Measurements from ENCODE around the gene ZNF750. TPM values are rescaled to one million over a fixed set of nuclear protein-coding genes. Genes with fewer than 3 reads are reported as not detected.

The ZNF750 gene
- total RNA-seq, 2 experiments from 2014 or later: not detected

- Mint-ChIP-seq H3K4me3 (no peak overlapping the region), H3K27me3 (no peaks in the 10 kb centered on the region), H3K4me1 (no peaks in the 10 kb centered on the region), H3K9me3 (ENCODE audit: low read depth) (peaks cover 6% of the 10 kb centered on the region), H3K27ac (no peak overlapping the region), H3K36me3 (peaks cover 19% of the 10 kb centered on the region)
- ATAC-seq (no peak), DNase-seq (no peak)
- CTCF ChIA-PET: interaction anchor here (1.4 kb wide), 1 partner anchor 30 kb away, joined by 3 read pairs; no protein-coding TSS in a partner anchor
These were observed 34.6 kb downstream of the ZNF750 start for GRCh38 chr17:82805254-82805653.

- CTCF ChIA-PET: interaction anchor here (1.4 kb wide), 1 partner anchor 29 kb away, joined by 3 read pairs; no protein-coding TSS in a partner anchor
- H3K9me3 Mint-ChIP-seq (ENCODE audit: low read depth): peaks cover 6% of the 10 kb centered on the region
- ATAC-seq (no peak), DNase-seq (no peak)
- no peaks in the 10 kb centered on the region for H3K27me3 Mint-ChIP-seq
- H3K36me3 Mint-ChIP-seq: peaks cover 24% of the 10 kb centered on the region
- H3K4me1 Mint-ChIP-seq: no peaks in the 10 kb centered on the region
- H3K4me3 Mint-ChIP-seq: no peak overlapping the region
- no peak overlapping the region for H3K27ac Mint-ChIP-seq
These were observed 35.2 kb downstream of the ZNF750 start for GRCh38 chr17:82804442-82805191.

GRCh38 chr17:82803606-82804005, 36.2 kb downstream of the ZNF750 start:
- Mint-ChIP-seq H3K9me3 (ENCODE audit: low read depth) (peaks cover 6% of the 10 kb centered on the region), H3K27ac (no peak overlapping the region), H3K36me3 (peaks cover 25% of the 10 kb centered on the region), H3K4me3 (no peak overlapping the region), H3K4me1 (no peaks in the 10 kb centered on the region), H3K27me3 (no peaks in the 10 kb centered on the region)
- no peak for ATAC-seq
- DNase-seq: no peak
- CTCF ChIA-PET: no interaction called here

GRCh38 chr17:82803185-82803584, 36.6 kb downstream of the ZNF750 start:
- Mint-ChIP-seq H3K4me1 (no peaks in the 10 kb centered on the region), H3K4me3 (no peak overlapping the region), H3K36me3 (peaks cover 27% of the 10 kb centered on the region), H3K9me3 (ENCODE audit: low read depth) (peaks cover 6% of the 10 kb centered on the region), H3K27me3 (no peaks in the 10 kb centered on the region), H3K27ac (no peak overlapping the region)
- DNase-seq (no peak), ATAC-seq (no peak)
- CTCF ChIA-PET: no interaction called here

GRCh38 chr17:82802075-82802780, 37.6 kb downstream of the ZNF750 start:
- no peaks in the 10 kb centered on the region for H3K27me3 Mint-ChIP-seq
- no peaks in the 10 kb centered on the region for H3K4me1 Mint-ChIP-seq
- no peak for ATAC-seq
- H3K27ac Mint-ChIP-seq: no peak overlapping the region
- peaks cover 27% of the 10 kb centered on the region for H3K36me3 Mint-ChIP-seq
- H3K4me3 Mint-ChIP-seq: no peak overlapping the region
- DNase-seq: no peak
- CTCF ChIA-PET: no interaction called here
- H3K9me3 Mint-ChIP-seq (ENCODE audit: low read depth): peaks cover 6% of the 10 kb centered on the region

GRCh38 chr17:82801377-82801970, 38.3 kb downstream of the ZNF750 start:
- Mint-ChIP-seq H3K27me3 (no peaks in the 10 kb centered on the region), H3K27ac (no peak overlapping the region), H3K36me3 (peaks cover 27% of the 10 kb centered on the region), H3K4me1 (no peaks in the 10 kb centered on the region), H3K9me3 (ENCODE audit: low read depth) (peaks cover 6% of the 10 kb centered on the region), H3K4me3 (no peak overlapping the region)
- no peak for ATAC-seq
- CTCF ChIA-PET: no interaction called here
- no peak for DNase-seq

- Mint-ChIP-seq H3K4me1 (no peaks in the 10 kb centered on the region), H3K9me3 (ENCODE audit: low read depth) (peaks cover 6% of the 10 kb centered on the region), H3K27me3 (no peaks in the 10 kb centered on the region), H3K4me3 (no peak overlapping the region), H3K27ac (no peak overlapping the region), H3K36me3 (peaks cover 27% of the 10 kb centered on the region)
- CTCF ChIA-PET: no interaction called here
- ATAC-seq (no peak), DNase-seq (no peak)
These were observed 38.9 kb downstream of the ZNF750 start for GRCh38 chr17:82800885-82801284.

- peaks cover 27% of the 10 kb centered on the region for H3K36me3 Mint-ChIP-seq
- ATAC-seq (no peak), DNase-seq (no peak)
- no peak overlapping the region for H3K27ac Mint-ChIP-seq
- H3K4me1 Mint-ChIP-seq: no peaks in the 10 kb centered on the region
- no peak overlapping the region for H3K4me3 Mint-ChIP-seq
- peaks cover 6% of the 10 kb centered on the region for H3K9me3 Mint-ChIP-seq (ENCODE audit: low read depth)
- no peaks in the 10 kb centered on the region for H3K27me3 Mint-ChIP-seq
- CTCF ChIA-PET: no interaction called here
These were observed 40.2 kb downstream of the ZNF750 start for GRCh38 chr17:82799591-82799990.

GRCh38 chr17:82798752-82799151, 41.1 kb downstream of the ZNF750 start:
- Mint-ChIP-seq H3K27me3 (no peaks in the 10 kb centered on the region), H3K9me3 (ENCODE audit: low read depth) (peaks cover 6% of the 10 kb centered on the region), H3K4me3 (no peak overlapping the region), H3K4me1 (no peaks in the 10 kb centered on the region), H3K27ac (no peak overlapping the region), H3K36me3 (peaks cover 27% of the 10 kb centered on the region)
- ATAC-seq: no peak
- CTCF ChIA-PET: no interaction called here
- DNase-seq: no peak

- Mint-ChIP-seq H3K27me3 (no peaks in the 10 kb centered on the region), H3K4me1 (no peaks in the 10 kb centered on the region), H3K36me3 (peaks cover 24% of the 10 kb centered on the region), H3K4me3 (no peak overlapping the region), H3K9me3 (ENCODE audit: low read depth) (peaks cover 6% of the 10 kb centered on the region), H3K27ac (no peak overlapping the region)
- CTCF ChIA-PET: no interaction called here
- ATAC-seq: no peak
- no peak for DNase-seq
These were observed 42.8 kb downstream of the ZNF750 start for GRCh38 chr17:82797061-82797460.

GRCh38 chr17:82795615-82796014, 44.2 kb downstream of the ZNF750 start:
- DNase-seq: no peak
- Mint-ChIP-seq H3K27me3 (no peaks in the 10 kb centered on the region), H3K4me3 (no peak overlapping the region), H3K36me3 (peaks cover 12% of the 10 kb centered on the region), H3K27ac (no peak overlapping the region), H3K9me3 (ENCODE audit: low read depth) (no peaks in the 10 kb centered on the region), H3K4me1 (no peaks in the 10 kb centered on the region)
- CTCF ChIA-PET: no interaction called here
- ATAC-seq: no peak

GRCh38 chr17:82794781-82795482, 44.9 kb downstream of the ZNF750 start:
- no peak for ATAC-seq

GRCh38 chr17:82793974-82794630, 45.7 kb downstream of the ZNF750 start:
- Mint-ChIP-seq H3K27me3 (no peaks in the 10 kb centered on the region), H3K4me1 (no peaks in the 10 kb centered on the region), H3K36me3 (peaks cover 3% of the 10 kb centered on the region), H3K9me3 (ENCODE audit: low read depth) (no peaks in the 10 kb centered on the region), H3K4me3 (no peak overlapping the region), H3K27ac (no peak overlapping the region)
- CTCF ChIA-PET: no interaction called here
- DNase-seq (no peak), ATAC-seq (no peak)

More at GRCh38 chr17:82794781-82795482, 44.9 kb downstream of the ZNF750 start:
- Mint-ChIP-seq H3K9me3 (ENCODE audit: low read depth) (no peaks in the 10 kb centered on the region), H3K4me3 (no peak overlapping the region), H3K27me3 (no peaks in the 10 kb centered on the region), H3K36me3 (peaks cover 5% of the 10 kb centered on the region), H3K27ac (no peak overlapping the region), H3K4me1 (no peaks in the 10 kb centered on the region)
- no peak for DNase-seq
- CTCF ChIA-PET: no interaction called here
